GM12801 (cell line): ENCODE data around the gene DCAKD.

ENCODE experiments used
- CTCF ChIP-seq: IDR thresholded peaks from one replicate; pipeline ENCODE4 v1.5.1; 2011; ENCODE audit warnings: control low read depth; ENCODE audit not compliant: insufficient read length; ENCODE audit errors: extremely low read depth

DCAKD gene

GRCh38 chr17:45063198-45063597 lies 11.8 kb upstream of the DCAKD start:
- TF ChIP-seq CTCF = no peak

GRCh38 chr17:45061606-45062205 lies 10.3 kb upstream of the DCAKD start:
- TF ChIP-seq CTCF = no peak

- no peak for TF ChIP-seq CTCF
These were observed 9.6 kb upstream of the DCAKD start, which contains the start of gene NMT1 for GRCh38 chr17:45060797-45061605. NMT1 (plus strand) TSS chr17:45061317; CDS start chr17:45061330, 13 bp downstream.

GRCh38 chr17:45060382-45060796 lies 9.0 kb upstream of the DCAKD start:
- no peak for TF ChIP-seq CTCF

- TF ChIP-seq CTCF = no peak
These were observed 780 bp upstream of the DCAKD start for GRCh38 chr17:45052052-45052772.

- TF ChIP-seq CTCF = no peak
These were observed 862 bp downstream of the DCAKD start for GRCh38 chr17:45050481-45051059.
